IMR-90 (cell line): ENCODE data around the gene SETD9. TPM values are rescaled to one million over a fixed set of nuclear protein-coding genes. Genes with fewer than 3 reads are reported as not detected.

ENCODE experiments used
- ATAC-seq: fragments of 200-7000 bp; cut with Tn5 transposase; 2 replicates; pipeline ENCODE4 v1.9.1; 2020; ENCODE audit warnings: low read depth, mild to moderate bottlenecking, moderate library complexity
- BruUV-seq: library from RNA; stranded (reverse); fragments of 400-500 nt; replicated peaks from 2 replicates; lab custom pipeline; 2021; lab: Mats Ljungman, UMichigan
- CTCF ChIA-PET: fragments of 300-600 bp; formaldehyde crosslinking; extraction: SDS; loops from one replicate; lab custom pipeline; 2021; ENCODE audit warnings: antibody characterized with exemption; lab: Yijun Ruan, JAX
- POLR2A ChIA-PET: fragments of 300-600 bp; sonication (Branson Sonifier 250); formaldehyde crosslinking; loops from one replicate; lab custom pipeline; 2022; ENCODE audit warnings: antibody characterized with exemption; ENCODE audit not compliant: unreplicated experiment; lab: Charles Lee
- DNase-seq: peaks from one replicate; pipeline ENCODE4 v3.0.0; 2013
- H2AFZ ChIP-seq: replicated peaks from 2 replicates; pipeline ENCODE3; 2013; ENCODE audit warnings: low read length, mild to moderate bottlenecking; ENCODE audit not compliant: poor library complexity
- H2AK5ac ChIP-seq: 2 replicates; pipeline ENCODE4 v1.6.1; 2013; ENCODE audit warnings: low read depth, low read length, inconsistent platforms
- H2AK9ac ChIP-seq: replicated peaks from 2 replicates; pipeline ENCODE3; 2013; ENCODE audit warnings: mild to moderate bottlenecking, low read depth, low read length, moderate library complexity; ENCODE audit not compliant: poor library complexity
- H2BK120ac ChIP-seq: 2 replicates; pipeline ENCODE4 v1.6.1; 2013; ENCODE audit warnings: low read depth, low read length, inconsistent platforms
- H2BK15ac ChIP-seq: 3 replicates; pipeline ENCODE4 v1.6.1; 2013; ENCODE audit warnings: low read depth, low read length, inconsistent platforms
- H2BK20ac ChIP-seq: 2 replicates; pipeline ENCODE4 v1.6.1; 2013; ENCODE audit warnings: low read depth, mild to moderate bottlenecking, inconsistent platforms, low read length, moderate library complexity
- H2BK5ac ChIP-seq: 2 replicates; pipeline ENCODE4 v1.6.1; 2013; ENCODE audit warnings: mild to moderate bottlenecking, low read depth, low read length, inconsistent platforms; ENCODE audit not compliant: poor library complexity, severe bottlenecking
- H3K14ac ChIP-seq: replicated peaks from 2 replicates; pipeline ENCODE4 v1.6.1; 2013; ENCODE audit warnings: low read depth, low read length, inconsistent platforms
- H3K18ac ChIP-seq: 2 replicates; pipeline ENCODE4 v1.6.1; 2013; ENCODE audit warnings: low read depth, low read length, control low read depth
- H3K23ac ChIP-seq: 2 replicates; pipeline ENCODE4 v1.6.1; 2013; ENCODE audit warnings: low read depth, low read length, inconsistent platforms
- H3K27ac ChIP-seq: 2 replicates; pipeline ENCODE4 v1.5.1; 2013; ENCODE audit warnings: mild to moderate bottlenecking, control low read depth, low read length; ENCODE audit not compliant: insufficient read depth
- H3K27me3 ChIP-seq: 2 replicates; pipeline ENCODE4 v1.6.1; 2013; ENCODE audit warnings: low read length; ENCODE audit not compliant: control insufficient read depth, insufficient read depth
- H3K36me3 ChIP-seq: 2 replicates; pipeline ENCODE4 v1.6.1; 2013; ENCODE audit warnings: low read length, mixed read lengths; ENCODE audit not compliant: control insufficient read depth, insufficient read depth
- H3K4ac ChIP-seq: 2 replicates; pipeline ENCODE4 v1.6.1; 2013; ENCODE audit warnings: low read depth, low read length, inconsistent platforms
- H3K4me1 ChIP-seq: 2 replicates; pipeline ENCODE4 v1.6.1; 2013; ENCODE audit warnings: low read length, mixed read lengths; ENCODE audit not compliant: control insufficient read depth, insufficient read depth
- H3K4me2 ChIP-seq: 2 replicates; pipeline ENCODE4 v1.6.1; 2013; ENCODE audit warnings: low read depth, mild to moderate bottlenecking, control low read depth, low read length, moderate library complexity
- H3K4me3 ChIP-seq: 2 replicates; pipeline ENCODE4 v1.5.1; 2013; ENCODE audit warnings: low read depth, mild to moderate bottlenecking, control low read depth, low read length, moderate library complexity; ENCODE audit not compliant: insufficient read depth
- H3K56ac ChIP-seq: 2 replicates; pipeline ENCODE4 v1.6.1; 2013; ENCODE audit warnings: low read length, inconsistent platforms; ENCODE audit not compliant: insufficient read depth; ENCODE audit errors: extremely low read depth
- H3K79me1 ChIP-seq, 2 experiments: 2 replicates each; pipeline ENCODE4 v1.6.1; 2013; ENCODE audit warnings: low read length in 2 of 2, inconsistent platforms in 1 of 2, low read depth in 1 of 2
- H3K9ac ChIP-seq: 2 replicates; pipeline ENCODE4 v1.6.1; 2013; ENCODE audit warnings: low read depth, low read length, control low read depth
- H3K9me1 ChIP-seq: 2 replicates; pipeline ENCODE4 v1.6.1; 2013; ENCODE audit warnings: low read length, inconsistent platforms; ENCODE audit not compliant: insufficient read depth
- H3K9me3 ChIP-seq: 2 replicates; pipeline ENCODE4 v1.6.1; 2013; ENCODE audit warnings: low read length; ENCODE audit not compliant: control insufficient read depth, insufficient read depth
- H4K20me1 ChIP-seq: 2 replicates; pipeline ENCODE4 v1.6.1; 2013; ENCODE audit warnings: low read length, inconsistent platforms; ENCODE audit not compliant: insufficient read depth
- H4K5ac ChIP-seq: 2 replicates; pipeline ENCODE4 v1.6.1; 2013; ENCODE audit warnings: mild to moderate bottlenecking, low read depth, low read length, control low read depth
- H4K8ac ChIP-seq, 2 experiments: 2 replicates each; pipeline ENCODE4 v1.6.1; 2013; ENCODE audit warnings: low read depth in 2 of 2, low read length in 2 of 2, control low read depth in 1 of 2, inconsistent platforms in 1 of 2
- H4K91ac ChIP-seq: 2 replicates; pipeline ENCODE4 v1.6.1; 2013; ENCODE audit warnings: low read depth, low read length, inconsistent platforms; ENCODE audit not compliant: insufficient read depth
- CHD1 ChIP-seq: IDR thresholded peaks from 2 replicates; pipeline ENCODE4 v1.6.1; 2012; ENCODE audit warnings: low read depth, low read length, improper control_type of control experiment
- FOS ChIP-seq: fragments of 150-350 bp; IDR thresholded peaks from 2 replicates; pipeline ENCODE4 v1.6.1; 2016; ENCODE audit warnings: low read depth, low read length
- MAZ ChIP-seq: IDR thresholded peaks from 2 replicates; pipeline ENCODE4 v1.6.1; 2012; ENCODE audit warnings: low read depth, mild to moderate bottlenecking, low read length, improper control_type of control experiment, moderate library complexity, borderline replicate concordance
- MXI1 ChIP-seq: IDR thresholded peaks from 2 replicates; pipeline ENCODE4 v1.6.1; 2012; ENCODE audit warnings: low read depth, mild to moderate bottlenecking, low read length, moderate library complexity, borderline replicate concordance
- POLR2A ChIP-seq: IDR thresholded peaks from 2 replicates; pipeline ENCODE4 v1.6.1; 2012; ENCODE audit warnings: mild to moderate bottlenecking, low read depth, low read length
- RCOR1 ChIP-seq: IDR thresholded peaks from 2 replicates; pipeline ENCODE4 v1.6.1; 2012; ENCODE audit warnings: mild to moderate bottlenecking, low read length, improper control_type of control experiment; ENCODE audit not compliant: insufficient replicate concordance
- RFX5 ChIP-seq: IDR thresholded peaks from 2 replicates; pipeline ENCODE4 v1.8.0; 2012; ENCODE audit warnings: low read depth, mild to moderate bottlenecking, low read length, moderate library complexity
- SMC3 ChIP-seq: fragments of 150-350 bp; IDR thresholded peaks from 2 replicates; pipeline ENCODE4 v1.6.1; 2016; ENCODE audit warnings: low read depth, mild to moderate bottlenecking, antibody characterized with exemption, low read length, moderate library complexity
- WGBS, 2 experiments: methylation state at CpG; one replicate each; pipeline versions ENCODE4 v1.1.5 to v1.1.7; 2013; ENCODE audit warnings: missing lambda C conversion rate in 2 of 2; ENCODE audit not compliant: insufficient read length in 1 of 2; ENCODE audit errors: extremely low coverage in 2 of 2; 5-methylcytosine and 5-hydroxymethylcytosine counted together
- dilution Hi-C: fragments of 300-500 bp; cut with HindIII; formaldehyde crosslinking; loops from one replicate; pipeline ENCODE4 v1.14.3; 2018; ENCODE audit warnings: low sequenced_read_pairs; ENCODE audit not compliant: unreplicated experiment
- in situ Hi-C: fragments of 300-500 bp; cut with MboI; formaldehyde crosslinking; loops from 3 replicates; pipeline ENCODE4 v1.14.3; 2019; ENCODE audit warnings: low sequenced_read_pairs, inconsistent platforms, mixed read lengths
- intact Hi-C: fragments of 100-400 bp; cut with micrococcal nuclease; formaldehyde crosslinking; loops from 2 replicates; pipeline ENCODE4 v1.10.0; 2022
- polyA plus RNA-seq, 3 experiments: library from polyadenylated mRNA; depleted of rRNA; stranded (reverse); fragments of >200 nt; gene quantifications; 2 replicates each; pipeline ENCODE4 v1.2.3, GENCODE V29; 2012; ENCODE audit warnings: low replicate concordance in 1 of 3
- total RNA-seq: library from RNA; depleted of rRNA; stranded (reverse); fragments of >200 nt; gene quantifications from 2 replicates; pipeline ENCODE4 v1.2.3, GENCODE V29; 2012
- TF ChIP-seq, protein P1 (sequence below): fragments of 150-350 bp; IDR thresholded peaks from 2 replicates; pipeline ENCODE4 v1.6.1; 2016; ENCODE audit warnings: low read depth, mild to moderate bottlenecking, low read length, moderate library complexity, borderline replicate concordance
- TF ChIP-seq, protein P2 (sequence below): fragments of 150-350 bp; IDR thresholded peaks from 2 replicates; pipeline ENCODE4 v1.6.1; 2017; ENCODE audit warnings: mild to moderate bottlenecking, antibody characterized with exemption, low read length, low read depth
- TF ChIP-seq, protein P3 (sequence below): conservative IDR thresholded peaks from 2 replicates; pipeline ENCODE4 v1.5.1; 2012; ENCODE audit warnings: mild to moderate bottlenecking, low read depth, low read length, improper control_type of control experiment

The SETD9 gene
- total and polyA plus RNA-seq, 2 of the 4 experiments (the other 2 are of a cell fraction), result 3.9 to 8.1 TPM

DNA sequence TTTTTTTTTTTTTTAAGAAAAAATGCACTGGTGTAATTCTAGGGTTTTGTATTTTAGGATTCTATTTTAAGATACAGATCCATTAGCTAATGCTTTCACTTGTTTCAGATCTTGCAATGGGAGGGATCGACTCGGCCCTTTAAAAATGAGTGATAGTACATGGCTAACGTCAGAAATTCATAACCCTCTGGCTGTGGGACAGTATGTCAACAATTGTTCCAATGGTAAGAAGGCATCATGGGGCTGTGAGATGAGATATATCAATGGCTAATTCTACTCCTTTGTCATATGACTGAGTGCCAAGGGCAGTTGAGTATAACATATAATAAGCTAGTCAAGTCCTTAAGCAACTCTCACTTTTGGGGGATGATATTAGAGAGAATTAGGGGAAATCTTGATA is 4.4 kb downstream of the SETD9 start:
- BruUV-seq, result no TSS peak
- Histone ChIP-seq H3K9me1 (no peaks in the 10 kb centered on the region), H3K4me2 (no peak overlapping the region), H3K4me3 (no peak overlapping the region), H3K79me1 (peaks cover 3% of the 10 kb centered on the region in 2 experiments; a peak in 1 of 4 replicates), H3K14ac (no peak overlapping the region), H2AK9ac (no peak overlapping the region), H3K4me1 (no peaks in the 10 kb centered on the region), H2BK15ac (no peak overlapping the region), H3K27ac (no peak overlapping the region), H4K20me1 (no peaks in the 10 kb centered on the region), H3K18ac (no peak overlapping the region), H2BK120ac (no peak overlapping the region), H3K9ac (no peak overlapping the region), H3K36me3 (0 out of 2 replicates have a peak, but pooled peaks cover 1% of the 10 kb centered on the region), H3K27me3 (no peaks in the 10 kb centered on the region), H3K4ac (no peak overlapping the region), H2AK5ac (no peak overlapping the region), H4K5ac (no peak overlapping the region), H3K56ac (no peak overlapping the region), H3K23ac (no peak overlapping the region), H4K91ac (no peak overlapping the region), H2BK5ac (no peak overlapping the region), H3K9me3 (no peaks in the 10 kb centered on the region), H2BK20ac (no peak overlapping the region), H2AFZ (no peak overlapping the region), H4K8ac (no peak overlapping the region)
- dilution Hi-C loops (no loop called here), in situ Hi-C loops (loop anchor here (25.0 kb wide), 1 partner anchor 1549 kb away; the partner anchor contains the start of gene PLK2), intact Hi-C loops (no loop called here)
- POLR2A ChIA-PET, result interaction anchor here (0.6 kb wide), 1 partner anchor 9 kb away, joined by 3 read pairs; no protein-coding TSS in a partner anchor
- ATAC-seq, result no peak
- WGBS, 2 experiments, result 60% methylated on average over 1 of the region's 3 CpGs; no CpG with 5 or more reads in 1 of the 2 experiments
- no peak for DNase-seq
- TF ChIP-seq RCOR1 (no peak), SMC3 (no peak), FOS (no peak), MXI1 (no peak), POLR2A (no peak), RFX5 (no peak), MAZ (no peak), CHD1 (no peak)
- TF ChIP-seq, protein P1, sequence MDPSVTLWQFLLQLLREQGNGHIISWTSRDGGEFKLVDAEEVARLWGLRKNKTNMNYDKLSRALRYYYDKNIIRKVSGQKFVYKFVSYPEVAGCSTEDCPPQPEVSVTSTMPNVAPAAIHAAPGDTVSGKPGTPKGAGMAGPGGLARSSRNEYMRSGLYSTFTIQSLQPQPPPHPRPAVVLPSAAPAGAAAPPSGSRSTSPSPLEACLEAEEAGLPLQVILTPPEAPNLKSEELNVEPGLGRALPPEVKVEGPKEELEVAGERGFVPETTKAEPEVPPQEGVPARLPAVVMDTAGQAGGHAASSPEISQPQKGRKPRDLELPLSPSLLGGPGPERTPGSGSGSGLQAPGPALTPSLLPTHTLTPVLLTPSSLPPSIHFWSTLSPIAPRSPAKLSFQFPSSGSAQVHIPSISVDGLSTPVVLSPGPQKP, result no peak
- TF ChIP-seq, protein P2, sequence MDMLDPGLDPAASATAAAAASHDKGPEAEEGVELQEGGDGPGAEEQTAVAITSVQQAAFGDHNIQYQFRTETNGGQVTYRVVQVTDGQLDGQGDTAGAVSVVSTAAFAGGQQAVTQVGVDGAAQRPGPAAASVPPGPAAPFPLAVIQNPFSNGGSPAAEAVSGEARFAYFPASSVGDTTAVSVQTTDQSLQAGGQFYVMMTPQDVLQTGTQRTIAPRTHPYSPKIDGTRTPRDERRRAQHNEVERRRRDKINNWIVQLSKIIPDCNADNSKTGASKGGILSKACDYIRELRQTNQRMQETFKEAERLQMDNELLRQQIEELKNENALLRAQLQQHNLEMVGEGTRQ, result no peak
- TF ChIP-seq, protein P3, sequence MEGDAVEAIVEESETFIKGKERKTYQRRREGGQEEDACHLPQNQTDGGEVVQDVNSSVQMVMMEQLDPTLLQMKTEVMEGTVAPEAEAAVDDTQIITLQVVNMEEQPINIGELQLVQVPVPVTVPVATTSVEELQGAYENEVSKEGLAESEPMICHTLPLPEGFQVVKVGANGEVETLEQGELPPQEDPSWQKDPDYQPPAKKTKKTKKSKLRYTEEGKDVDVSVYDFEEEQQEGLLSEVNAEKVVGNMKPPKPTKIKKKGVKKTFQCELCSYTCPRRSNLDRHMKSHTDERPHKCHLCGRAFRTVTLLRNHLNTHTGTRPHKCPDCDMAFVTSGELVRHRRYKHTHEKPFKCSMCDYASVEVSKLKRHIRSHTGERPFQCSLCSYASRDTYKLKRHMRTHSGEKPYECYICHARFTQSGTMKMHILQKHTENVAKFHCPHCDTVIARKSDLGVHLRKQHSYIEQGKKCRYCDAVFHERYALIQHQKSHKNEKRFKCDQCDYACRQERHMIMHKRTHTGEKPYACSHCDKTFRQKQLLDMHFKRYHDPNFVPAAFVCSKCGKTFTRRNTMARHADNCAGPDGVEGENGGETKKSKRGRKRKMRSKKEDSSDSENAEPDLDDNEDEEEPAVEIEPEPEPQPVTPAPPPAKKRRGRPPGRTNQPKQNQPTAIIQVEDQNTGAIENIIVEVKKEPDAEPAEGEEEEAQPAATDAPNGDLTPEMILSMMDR, result no peak
- CTCF ChIA-PET, result no interaction called here
